Measurements from ENCODE around the gene VILL.

Gene VILL

DNA sequence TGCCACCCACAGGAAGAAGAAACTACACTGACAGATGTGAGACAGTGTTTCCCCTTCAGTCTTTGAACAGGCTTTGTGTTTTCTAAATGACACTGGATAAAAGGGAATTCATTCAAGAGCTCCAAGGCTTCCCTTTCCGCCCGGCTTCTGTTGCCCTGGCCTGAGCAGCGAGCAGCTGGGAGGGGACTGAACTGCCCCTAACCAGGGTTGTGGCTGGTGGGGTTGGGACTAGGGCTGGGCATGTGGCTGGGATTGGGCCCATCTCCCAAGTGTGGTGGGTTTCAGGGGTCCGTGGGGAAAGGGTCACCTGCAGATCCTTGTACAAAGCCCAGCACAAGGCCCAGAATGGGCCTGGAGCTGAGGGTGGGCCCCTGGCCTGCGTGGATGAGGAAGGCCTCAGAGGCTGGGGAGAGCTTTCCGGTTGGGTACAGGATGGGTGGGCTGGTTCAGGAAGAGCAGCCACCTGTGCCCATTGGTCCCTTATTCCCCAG, 10.4 kb downstream of the VILL start:
- Histone ChIP-seq H3K4me3 (ENCODE audit: low read depth, low read length) (no peak overlapping the region), H3K36me3 (no peaks in the 10 kb centered on the region; the same call in 1 of the 2 replicates), H3K9me3 (ENCODE audit: severe bottlenecking) (no peaks in the 10 kb centered on the region), H3K27me3 (ENCODE audit: insufficient read depth, low read depth, severe bottlenecking) (no peaks in the 10 kb centered on the region), H3K27ac (no peak overlapping the region)
- TF ChIP-seq, protein P1, sequence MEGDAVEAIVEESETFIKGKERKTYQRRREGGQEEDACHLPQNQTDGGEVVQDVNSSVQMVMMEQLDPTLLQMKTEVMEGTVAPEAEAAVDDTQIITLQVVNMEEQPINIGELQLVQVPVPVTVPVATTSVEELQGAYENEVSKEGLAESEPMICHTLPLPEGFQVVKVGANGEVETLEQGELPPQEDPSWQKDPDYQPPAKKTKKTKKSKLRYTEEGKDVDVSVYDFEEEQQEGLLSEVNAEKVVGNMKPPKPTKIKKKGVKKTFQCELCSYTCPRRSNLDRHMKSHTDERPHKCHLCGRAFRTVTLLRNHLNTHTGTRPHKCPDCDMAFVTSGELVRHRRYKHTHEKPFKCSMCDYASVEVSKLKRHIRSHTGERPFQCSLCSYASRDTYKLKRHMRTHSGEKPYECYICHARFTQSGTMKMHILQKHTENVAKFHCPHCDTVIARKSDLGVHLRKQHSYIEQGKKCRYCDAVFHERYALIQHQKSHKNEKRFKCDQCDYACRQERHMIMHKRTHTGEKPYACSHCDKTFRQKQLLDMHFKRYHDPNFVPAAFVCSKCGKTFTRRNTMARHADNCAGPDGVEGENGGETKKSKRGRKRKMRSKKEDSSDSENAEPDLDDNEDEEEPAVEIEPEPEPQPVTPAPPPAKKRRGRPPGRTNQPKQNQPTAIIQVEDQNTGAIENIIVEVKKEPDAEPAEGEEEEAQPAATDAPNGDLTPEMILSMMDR (IDR thresholded peaks at IDR 0.05; ENCODE audit: low read depth, low read length), result no peak
- DNase-seq, result peak; percentile 5

DNA sequence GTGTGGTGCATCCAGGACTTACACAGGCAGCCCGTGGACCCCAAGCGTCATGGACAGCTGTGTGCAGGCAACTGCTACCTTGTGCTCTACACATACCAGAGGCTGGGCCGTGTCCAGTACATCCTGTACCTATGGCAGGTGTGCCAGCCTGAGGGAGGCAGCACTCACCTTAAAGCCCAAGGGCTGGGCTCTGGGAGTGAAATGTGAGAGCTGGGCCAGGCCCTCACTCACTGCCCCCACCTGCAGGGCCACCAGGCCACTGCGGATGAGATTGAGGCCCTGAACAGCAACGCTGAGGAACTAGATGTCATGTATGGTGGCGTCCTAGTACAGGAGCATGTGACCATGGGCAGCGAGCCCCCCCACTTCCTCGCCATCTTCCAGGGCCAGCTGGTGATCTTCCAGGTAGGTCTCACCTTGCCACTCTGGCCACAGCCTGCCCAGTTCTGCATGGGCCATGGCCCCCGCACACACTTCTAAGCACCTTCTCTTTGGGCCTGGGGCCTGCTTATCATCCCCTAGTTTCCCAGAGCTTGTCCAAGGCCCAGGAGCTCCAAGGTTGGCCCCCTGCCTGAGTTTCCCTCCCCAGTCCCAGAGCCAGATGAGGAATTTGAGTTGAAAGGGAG, 11.0 kb downstream of the VILL start:
- DNase-seq, result peak; percentile 25
- H3K36me3 ChIP-seq, result no peaks in the 10 kb centered on the region; the same call in 1 of the 2 replicates
- TF ChIP-seq, protein P1 (IDR thresholded peaks at IDR 0.05; ENCODE audit: low read depth, low read length), result peak; percentile 56
- H3K27ac ChIP-seq, result no peak overlapping the region
- H3K4me3 ChIP-seq (ENCODE audit: low read depth, low read length), result no peak overlapping the region
- no peaks in the 10 kb centered on the region for H3K9me3 ChIP-seq (ENCODE audit: severe bottlenecking)
- no peaks in the 10 kb centered on the region for H3K27me3 ChIP-seq (ENCODE audit: insufficient read depth, low read depth, severe bottlenecking)

DNA sequence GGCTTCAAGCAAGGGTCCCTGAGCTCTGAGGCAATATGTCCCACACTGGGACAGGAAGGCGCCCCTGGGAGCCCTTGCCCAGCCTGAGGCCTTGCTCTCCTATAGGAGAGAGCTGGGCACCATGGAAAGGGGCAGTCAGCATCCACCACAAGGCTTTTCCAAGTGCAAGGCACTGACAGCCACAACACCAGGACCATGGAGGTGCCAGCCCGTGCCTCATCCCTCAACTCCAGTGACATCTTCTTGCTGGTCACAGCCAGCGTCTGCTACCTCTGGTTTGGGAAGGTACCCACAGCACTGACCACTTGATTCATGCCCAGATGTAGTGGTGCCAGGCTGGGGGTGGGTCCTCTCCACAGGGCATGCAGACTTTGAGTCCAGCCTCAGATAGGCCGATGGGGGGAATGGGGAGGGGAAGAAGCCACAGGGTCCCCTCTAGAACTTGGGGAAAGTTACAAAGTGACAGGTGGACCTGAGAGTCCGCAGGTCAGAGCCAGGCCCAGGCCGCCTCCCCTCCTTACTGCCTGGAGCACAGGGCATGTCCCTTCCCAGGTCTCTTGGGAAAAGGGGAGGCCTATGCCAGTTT, 11.8 kb downstream of the VILL start:
- Histone ChIP-seq H3K27me3 (ENCODE audit: insufficient read depth, low read depth, severe bottlenecking) (no peaks in the 10 kb centered on the region), H3K36me3 (no peaks in the 10 kb centered on the region; the same call in 1 of the 2 replicates), H3K9me3 (ENCODE audit: severe bottlenecking) (no peaks in the 10 kb centered on the region), H3K27ac (no peak overlapping the region), H3K4me3 (ENCODE audit: low read depth, low read length) (no peak overlapping the region)
- TF ChIP-seq, protein P1 (IDR thresholded peaks at IDR 0.05; ENCODE audit: low read depth, low read length), result no peak
- no peak for DNase-seq

DNA sequence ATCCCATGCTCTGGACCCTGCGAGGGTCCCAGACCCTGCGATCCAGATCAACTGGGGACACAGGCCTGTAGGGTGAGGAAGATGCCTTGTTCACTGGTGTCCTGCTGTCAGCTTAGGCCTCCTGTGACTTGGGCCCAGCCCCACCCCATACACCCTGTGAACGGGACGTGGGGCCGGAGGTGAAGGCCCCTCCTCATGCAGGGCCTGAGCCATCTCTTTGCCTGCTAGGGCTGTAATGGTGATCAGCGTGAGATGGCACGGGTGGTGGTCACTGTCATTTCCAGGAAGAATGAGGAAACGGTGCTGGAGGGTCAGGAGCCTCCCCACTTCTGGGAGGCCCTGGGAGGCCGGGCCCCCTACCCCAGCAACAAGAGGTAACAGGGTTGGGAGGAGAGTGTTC, 12.4 kb downstream of the VILL start:
- no peak for DNase-seq
- H3K27me3 ChIP-seq (ENCODE audit: insufficient read depth, low read depth, severe bottlenecking), result no peaks in the 10 kb centered on the region
- no peaks in the 10 kb centered on the region; the same call in 1 of the 2 replicates for H3K36me3 ChIP-seq
- no peak overlapping the region for H3K27ac ChIP-seq
- no peaks in the 10 kb centered on the region for H3K9me3 ChIP-seq (ENCODE audit: severe bottlenecking)
- no peak overlapping the region for H3K4me3 ChIP-seq (ENCODE audit: low read depth, low read length)
- TF ChIP-seq, protein P1 (IDR thresholded peaks at IDR 0.05; ENCODE audit: low read depth, low read length), result no peak

DNA sequence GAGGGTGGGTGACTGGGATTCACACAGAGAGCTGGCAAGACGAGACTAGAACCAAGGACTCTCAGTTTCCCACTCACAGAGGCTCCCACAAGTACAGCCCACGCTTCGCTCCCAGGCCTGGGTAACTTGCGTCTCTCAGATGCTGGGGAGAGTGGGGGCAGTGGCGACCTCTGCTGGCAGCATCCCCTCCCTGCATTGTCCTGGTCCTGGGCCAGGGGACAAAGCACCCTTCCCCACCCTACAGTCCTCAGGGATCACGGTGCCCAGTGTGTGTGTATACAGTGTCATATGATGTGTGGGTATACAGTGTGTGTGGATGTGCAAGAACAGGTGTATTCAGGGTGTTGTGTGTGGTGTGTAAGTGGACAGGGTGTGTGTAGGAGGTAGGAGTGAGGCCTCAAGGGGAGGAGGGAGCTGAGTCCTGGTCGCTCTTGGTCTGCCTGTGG, 12.8 kb downstream of the VILL start:
- Histone ChIP-seq H3K4me3 (ENCODE audit: low read depth, low read length) (no peak overlapping the region), H3K36me3 (no peaks in the 10 kb centered on the region; the same call in 1 of the 2 replicates), H3K27ac (no peak overlapping the region), H3K27me3 (ENCODE audit: insufficient read depth, low read depth, severe bottlenecking) (no peaks in the 10 kb centered on the region), H3K9me3 (ENCODE audit: severe bottlenecking) (no peaks in the 10 kb centered on the region)
- DNase-seq, result peak; percentile 72
- TF ChIP-seq, protein P1 (IDR thresholded peaks at IDR 0.05; ENCODE audit: low read depth, low read length), result peak; percentile 97
